Thymus (tissue), 11 donors: ENCODE data around the gene RING1. TPM values are rescaled to one million over a fixed set of nuclear protein-coding genes. Genes with fewer than 3 reads are reported as not detected.

Experiments used
- DNase-seq, 9 donors: peaks; one replicate each; pipeline ENCODE4 v3.0.0-alpha.2; 2013; ENCODE audit warnings: low spot score in 9 of 9, low read depth in 6 of 9, missing footprints in 1 of 9
- H3K27ac ChIP-seq, 2 donors: one replicate each; pipeline ENCODE4 v1.5.1; 2013; ENCODE audit warnings: control low read depth in 1 of 2, low read depth in 1 of 2, low read length in 1 of 2, mild to moderate bottlenecking in 1 of 2, moderate library complexity in 1 of 2
- H3K27me3 ChIP-seq, 2 donors: one replicate each; pipeline ENCODE4 v1.5.1; 2013; ENCODE audit warnings: low read length in 1 of 2; ENCODE audit not compliant: control insufficient read depth in 2 of 2, insufficient read depth in 1 of 2
- H3K36me3 ChIP-seq, 2 donors: one replicate each; pipeline ENCODE4 v1.5.1; 2013; ENCODE audit warnings: low read length in 1 of 2, mild to moderate bottlenecking in 1 of 2, moderate library complexity in 1 of 2; ENCODE audit not compliant: control insufficient read depth in 2 of 2, insufficient read depth in 2 of 2
- H3K4me1 ChIP-seq, 2 donors: one replicate each; pipeline ENCODE4 v1.5.1; 2013; ENCODE audit warnings: low read length in 2 of 2; ENCODE audit not compliant: control insufficient read depth in 2 of 2, insufficient read depth in 2 of 2
- H3K4me3 ChIP-seq, 2 donors: one replicate each; pipeline ENCODE4 v1.5.1; 2013; ENCODE audit warnings: low read length in 2 of 2, control low read depth in 1 of 2, mild to moderate bottlenecking in 1 of 2
- H3K9me3 ChIP-seq, 2 donors: one replicate each; pipeline ENCODE4 v1.5.1; 2013; ENCODE audit warnings: low read length in 1 of 2, mild to moderate bottlenecking in 1 of 2; ENCODE audit not compliant: control insufficient read depth in 2 of 2, insufficient read depth in 1 of 2
- WGBS: extraction: QIAGEN DNeasy Blood & Tissue Kit; methylation state at CpG from one replicate; pipeline ENCODE4 v1.1.7; 2013; 5-methylcytosine and 5-hydroxymethylcytosine counted together
- polyA plus RNA-seq: library from polyadenylated mRNA; stranded (reverse); fragments of 200-250 nt; gene quantifications from one replicate; pipeline ENCODE4 v1.2.3, GENCODE V29; 2013
- total RNA-seq: library from RNA; stranded (reverse); fragments of 120-200 nt; gene quantifications from one replicate; pipeline ENCODE4 v1.2.4, GENCODE V29; 2013
- donor health status: healthy.

Gene RING1
- total and polyA plus RNA-seq, 2 donors: 35.0 to 62.6 TPM

DNA sequence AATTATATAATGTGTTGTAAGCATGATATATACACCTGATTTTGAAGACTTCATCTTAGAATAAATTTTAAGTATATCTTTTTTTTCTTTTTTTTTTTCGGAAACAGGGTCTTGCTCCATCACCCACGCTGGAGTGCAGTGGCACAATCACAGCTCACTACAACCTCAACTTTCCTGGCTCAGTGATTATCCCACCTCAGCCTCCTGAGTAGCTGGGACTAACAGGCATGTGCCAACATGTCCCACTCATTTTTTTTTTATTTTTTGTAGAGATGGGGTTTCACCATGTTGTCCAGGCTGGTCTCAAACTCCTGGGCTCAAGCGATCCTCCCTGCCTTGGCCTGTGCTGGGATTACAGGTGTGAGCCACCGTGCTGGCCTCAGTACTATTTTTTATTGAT lies 46.3 kb downstream of the RING1 start:
- no peaks in the 10 kb centered on the region for H3K9me3 ChIP-seq
- H3K27ac ChIP-seq: no peak overlapping the region
- H3K27me3 ChIP-seq: no peaks in the 10 kb centered on the region
- no peak overlapping the region for H3K4me3 ChIP-seq
- peaks cover 21 to 46% of the 10 kb centered on the region in 2 donors for H3K36me3 ChIP-seq
- peaks cover 9 to 10% of the 10 kb centered on the region in 2 donors for H3K4me1 ChIP-seq
- no peak for DNase-seq
- 97% methylated on average over 4 of the region's 4 CpGs for WGBS

DNA sequence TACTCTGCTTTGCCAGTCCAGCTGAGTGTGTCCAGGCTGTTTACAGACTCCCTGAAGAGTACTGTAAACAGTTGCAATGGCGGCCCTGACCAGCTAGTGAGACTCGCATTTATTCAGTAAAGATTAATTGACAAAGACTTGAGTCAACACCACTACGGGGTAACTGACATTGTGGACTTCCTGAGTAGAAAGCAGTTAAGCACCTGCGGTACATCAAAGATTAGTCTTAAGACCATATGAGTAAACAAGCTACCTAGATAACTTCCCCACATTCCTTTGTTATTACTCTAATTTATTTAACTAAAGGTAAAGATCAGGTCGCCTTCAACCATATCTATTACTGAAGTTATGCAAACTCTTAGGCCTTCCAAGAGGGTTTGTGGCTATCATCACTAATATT lies 50.7 kb downstream of the RING1 start:
- DNase-seq: no peak
- H3K4me3 ChIP-seq: no peak overlapping the region
- 92% methylated on average over 5 of the region's 5 CpGs for WGBS
- no peaks in the 10 kb centered on the region for H3K27me3 ChIP-seq
- H3K4me1 ChIP-seq: no peaks in the 10 kb centered on the region
- H3K27ac ChIP-seq: no peak overlapping the region
- H3K9me3 ChIP-seq: no peaks in the 10 kb centered on the region
- peaks cover 15 to 58% of the 10 kb centered on the region in 2 donors for H3K36me3 ChIP-seq

Other genes starting within 250 kb of the RING1 start
- 113 TPM for gene BRD2, start 239.9 kb upstream of the RING1 start, total RNA-seq
- 119 TPM for gene BRD2, start 239.9 kb upstream of the RING1 start, polyA plus RNA-seq
- 38.8 TPM for gene HLA-DOA, start 198.9 kb upstream of the RING1 start, total RNA-seq
- gene HLA-DOA, start 198.9 kb upstream of the RING1 start, polyA plus RNA-seq: 27.9 TPM
- 700 TPM for gene HLA-DPA1, start 134.9 kb upstream of the RING1 start, total RNA-seq
- 332 TPM for gene HLA-DPA1, start 134.9 kb upstream of the RING1 start, polyA plus RNA-seq
- gene HLA-DPB1, start 132.5 kb upstream of the RING1 start, total RNA-seq: 306 TPM
- 575 TPM for gene HLA-DPB1, start 132.5 kb upstream of the RING1 start, polyA plus RNA-seq
- gene COL11A2, start 16.0 kb upstream of the RING1 start, total RNA-seq: 2.1 TPM
- 5.5 TPM for gene COL11A2, start 16.0 kb upstream of the RING1 start, polyA plus RNA-seq
- gene RXRB, start 7.8 kb upstream of the RING1 start, total RNA-seq: 19.4 TPM
- gene RXRB, start 7.8 kb upstream of the RING1 start, polyA plus RNA-seq: 60.7 TPM
- 32.1 TPM for gene SLC39A7, start 7.6 kb upstream of the RING1 start, total RNA-seq
- 43.0 TPM for gene SLC39A7, start 7.6 kb upstream of the RING1 start, polyA plus RNA-seq
- gene HSD17B8, start 3.8 kb upstream of the RING1 start, total RNA-seq: 31.3 TPM
- 15.7 TPM for gene HSD17B8, start 3.8 kb upstream of the RING1 start, polyA plus RNA-seq
- gene VPS52, start 63.4 kb downstream of the RING1 start, total RNA-seq: 26.3 TPM
- gene VPS52, start 63.4 kb downstream of the RING1 start, polyA plus RNA-seq: 59.0 TPM
- gene RPS18, start 63.6 kb downstream of the RING1 start, total RNA-seq: 5,201 TPM
- gene RPS18, start 63.6 kb downstream of the RING1 start, polyA plus RNA-seq: 5,710 TPM
- 9.0 TPM for gene B3GALT4, start 68.6 kb downstream of the RING1 start, total RNA-seq
- gene B3GALT4, start 68.6 kb downstream of the RING1 start, polyA plus RNA-seq: 14.9 TPM
- gene WDR46, start 80.7 kb downstream of the RING1 start, total RNA-seq: 48.6 TPM
- 68.6 TPM for gene WDR46, start 80.7 kb downstream of the RING1 start, polyA plus RNA-seq
- gene PFDN6, start 81.1 kb downstream of the RING1 start, total RNA-seq: 92.8 TPM
- 171 TPM for gene PFDN6, start 81.1 kb downstream of the RING1 start, polyA plus RNA-seq
- 19.9 TPM for gene RGL2, start 90.4 kb downstream of the RING1 start, total RNA-seq
- 120 TPM for gene RGL2, start 90.4 kb downstream of the RING1 start, polyA plus RNA-seq
- 37.7 TPM for gene TAPBP, start 105.6 kb downstream of the RING1 start, total RNA-seq
- gene TAPBP, start 105.6 kb downstream of the RING1 start, polyA plus RNA-seq: 57.0 TPM
- 10.3 TPM for gene ZBTB22, start 109.2 kb downstream of the RING1 start, total RNA-seq
- gene ZBTB22, start 109.2 kb downstream of the RING1 start, polyA plus RNA-seq: 15.5 TPM
- gene DAXX, start 114.5 kb downstream of the RING1 start, total RNA-seq: 45.0 TPM
- 48.1 TPM for gene DAXX, start 114.5 kb downstream of the RING1 start, polyA plus RNA-seq
- gene KIFC1, start 183.3 kb downstream of the RING1 start, total RNA-seq: 34.3 TPM
- gene KIFC1, start 183.3 kb downstream of the RING1 start, polyA plus RNA-seq: 5.5 TPM
- gene PHF1, start 202.5 kb downstream of the RING1 start, total RNA-seq: 16.3 TPM
- gene PHF1, start 202.5 kb downstream of the RING1 start, polyA plus RNA-seq: 141 TPM
- 136 TPM for gene CUTA, start 209.6 kb downstream of the RING1 start, total RNA-seq
- gene CUTA, start 209.6 kb downstream of the RING1 start, polyA plus RNA-seq: 199 TPM
- gene SYNGAP1, start 211.6 kb downstream of the RING1 start, total RNA-seq: 3.0 TPM
- gene SYNGAP1, start 211.6 kb downstream of the RING1 start, polyA plus RNA-seq: 26.7 TPM
- 5.7 TPM for gene ZBTB9, start 246.1 kb downstream of the RING1 start, total RNA-seq
- gene ZBTB9, start 246.1 kb downstream of the RING1 start, polyA plus RNA-seq: 9.0 TPM